Sigmoid colon (tissue), 7 donors: Measurements from ENCODE around the gene OR10P1. TPM values are rescaled to one million over a fixed set of nuclear protein-coding genes. Genes with fewer than 3 reads are reported as not detected.

Experiments used
- DNase-seq: peaks from one replicate; pipeline ENCODE4 v3.0.0-alpha.2; 2019
- H3K27ac ChIP-seq, 4 donors: fragments of 200-600 bp; sonication (generic); one replicate each; pipeline ENCODE4 v1.5.1; 2016 to 2019; ENCODE audit warnings: mild to moderate bottlenecking in 1 of 4
- H3K27me3 ChIP-seq, 3 donors: fragments of 200-600 bp; sonication (generic); one replicate each; pipeline ENCODE4 v1.5.1; 2019; ENCODE audit warnings: mild to moderate bottlenecking in 1 of 3
- H3K36me3 ChIP-seq, 4 donors: fragments of 200-600 bp; sonication (generic); one replicate each; pipeline ENCODE4 v1.5.1; 2016 to 2019
- H3K4me1 ChIP-seq, 4 donors: fragments of 200-600 bp; sonication (generic); one replicate each; pipeline ENCODE4 v1.5.1; 2017 to 2019
- H3K4me3 ChIP-seq, 4 donors: fragments of 200-600 bp; sonication (generic); one replicate each; pipeline ENCODE4 v1.5.1; 2017 to 2019; ENCODE audit warnings: mild to moderate bottlenecking in 2 of 4, moderate library complexity in 1 of 4
- H3K9me3 ChIP-seq, 4 donors: fragments of 200-600 bp in 3 of 4; sonication (generic) in 3 of 4; one replicate each; pipeline versions ENCODE4 v1.5.1 to v1.6.1; 2013 to 2019
- CTCF ChIP-seq, 4 experiments: fragments of 450-650 bp in 3 of 4; fragments of 200-600 bp in 1 of 4; IDR thresholded peaks; one replicate each; pipeline ENCODE4 v1.5.1; 2016 to 2019; ENCODE audit warnings: antibody characterized with exemption in 4 of 4, mild to moderate bottlenecking in 3 of 4, moderate library complexity in 2 of 4
- EP300 ChIP-seq, 4 donors: sonication (generic); formaldehyde crosslinking; IDR thresholded peaks; one replicate each; pipeline ENCODE4 v1.6.1; 2017; ENCODE audit warnings: antibody characterized with exemption in 4 of 4
- POLR2A ChIP-seq, 2 donors: fragments of 450-650 bp; IDR thresholded peaks; one replicate each; pipeline ENCODE4 v1.6.1; 2016; ENCODE audit warnings: antibody characterized with exemption in 2 of 2, mild to moderate bottlenecking in 2 of 2, moderate library complexity in 2 of 2
- POLR2AphosphoS5 ChIP-seq, 4 donors: sonication (generic); formaldehyde crosslinking; IDR thresholded peaks; one replicate each; pipeline ENCODE4 v1.6.1; 2017; ENCODE audit warnings: antibody characterized with exemption in 4 of 4
- WGBS, 2 donors: extraction: QIAGEN DNeasy Blood & Tissue Kit; methylation state at CpG; one replicate each; pipeline ENCODE4 v1.1.7; 2013; 5-methylcytosine and 5-hydroxymethylcytosine counted together
- intact Hi-C: fragments of 100-400 bp; cut with DNase I; formaldehyde crosslinking; loops from one replicate; pipeline ENCODE4 v1.15.1; 2023
- polyA plus RNA-seq, 3 donors: library from polyadenylated mRNA; stranded (reverse); fragments of 200-250 nt; gene quantifications; one replicate each; pipeline ENCODE4 v1.2.3, GENCODE V29; 2013
- total RNA-seq, 4 donors: library from RNA; depleted of rRNA; stranded (reverse); fragments of >200 nt; gene quantifications; one replicate each; pipeline ENCODE4 v1.1.0, GENCODE V29; 2016
- donor health status: healthy with polysubstance abuse.
- donor health status: Bipolar disorder and iron deficiency.
- donor health status: healthy.

The OR10P1 gene
- total and polyA plus RNA-seq, 7 donors: not detected

- no peaks in the 10 kb centered on the region for H3K27me3 ChIP-seq
- WGBS, 2 donors: 54 to 68% methylated on average over 5 of the region's 5 CpGs
- intact Hi-C loops: loop anchor here (10.0 kb wide), 1 partner anchor 1056 kb away; no protein-coding TSS in a partner anchor
- H3K9me3 ChIP-seq: no peaks in the 10 kb centered on the region
- TF ChIP-seq EP300 (IDR thresholded peaks at IDR 0.05) (no peak), CTCF (IDR thresholded peaks at IDR 0.05) (no peak)
- no peaks in the 10 kb centered on the region for H3K36me3 ChIP-seq
- no peak overlapping the region for H3K27ac ChIP-seq
- DNase-seq: no peak
- H3K4me3 ChIP-seq: no peak overlapping the region
- peaks cover 0 to 6% (median 2%) of the 10 kb centered on the region in 4 donors for H3K4me1 ChIP-seq
Measured at GRCh38 chr12:55651299-55651683, 14.6 kb downstream of the OR10P1 start.

- H3K4me3 ChIP-seq: no peak overlapping the region
- intact Hi-C loops: loop anchor here (10.0 kb wide), 1 partner anchor 1058 kb away; no protein-coding TSS in a partner anchor
- no peak overlapping the region for H3K27ac ChIP-seq
- no peaks in the 10 kb centered on the region for H3K36me3 ChIP-seq
- TF ChIP-seq POLR2A (IDR thresholded peaks at IDR 0.05) (no peak), POLR2AphosphoS5 (IDR thresholded peaks at IDR 0.05) (no peak), EP300 (IDR thresholded peaks at IDR 0.05) (no peak), CTCF (IDR thresholded peaks at IDR 0.05) (no peak)
- H3K9me3 ChIP-seq: no peaks in the 10 kb centered on the region
- H3K4me1 ChIP-seq: peaks cover 0 to 5% (median 0%) of the 10 kb centered on the region in 4 donors
- 75 to 82% methylated on average over 3 of the region's 3 CpGs for WGBS, 2 donors
- no peak for DNase-seq
- H3K27me3 ChIP-seq: no peaks in the 10 kb centered on the region
Measured at GRCh38 chr12:55652352-55652751, 15.7 kb downstream of the OR10P1 start.

- no peak for TF ChIP-seq POLR2AphosphoS5 (IDR thresholded peaks at IDR 0.05)
- no peak for TF ChIP-seq POLR2A (IDR thresholded peaks at IDR 0.05)
- DNase-seq: no peak
- H3K4me3 ChIP-seq: no peak overlapping the region
- H3K4me1 ChIP-seq: peaks cover 0 to 6% (median under 1%) of the 10 kb centered on the region in 4 donors
- WGBS, 2 donors: 35 to 59% methylated on average over 3 of the region's 3 CpGs
- no peak overlapping the region for H3K27ac ChIP-seq
- H3K27me3 ChIP-seq: no peaks in the 10 kb centered on the region
- intact Hi-C loops: loop anchor here (10.0 kb wide), 1 partner anchor 1058 kb away; no protein-coding TSS in a partner anchor
- no peaks in the 10 kb centered on the region for H3K9me3 ChIP-seq
- no peaks in the 10 kb centered on the region for H3K36me3 ChIP-seq
Measured at GRCh38 chr12:55653031-55653430, 16.3 kb downstream of the OR10P1 start.

GRCh38 chr12:55654511-55655214 is 18.0 kb downstream of the OR10P1 start:
- Histone ChIP-seq H3K4me1 (peaks cover 0 to 20% (median 13%) of the 10 kb centered on the region in 4 donors), H3K27ac (no peak overlapping the region), H3K4me3 (no peak overlapping the region), H3K36me3 (no peaks in the 10 kb centered on the region), H3K9me3 (no peaks in the 10 kb centered on the region), H3K27me3 (no peaks in the 10 kb centered on the region)
- DNase-seq: no peak
- 86 to 91% methylated on average over 17 of the region's 17 CpGs for WGBS, 2 donors
- intact Hi-C loops: loop anchor here (10.0 kb wide), 1 partner anchor 1060 kb away; no protein-coding TSS in a partner anchor
- no peak for TF ChIP-seq CTCF (IDR thresholded peaks at IDR 0.05)
- TF ChIP-seq POLR2AphosphoS5 (IDR thresholded peaks at IDR 0.05): no peak

GRCh38 chr12:55657212-55657611 is 20.5 kb downstream of the OR10P1 start:
- no peak for DNase-seq
- H3K27ac ChIP-seq: peak overlapping the region in 2 of 4 donors; percentile 88 to 90
- 62 to 76% methylated on average over 4 of the region's 4 CpGs for WGBS, 2 donors
- intact Hi-C loops: loop anchor here (10.0 kb wide), 1 partner anchor 1062 kb away; no protein-coding TSS in a partner anchor
- peaks cover 0 to 27% (median 16%) of the 10 kb centered on the region in 4 donors for H3K4me1 ChIP-seq
- H3K9me3 ChIP-seq: no peaks in the 10 kb centered on the region
- H3K36me3 ChIP-seq: no peaks in the 10 kb centered on the region
- H3K27me3 ChIP-seq: no peaks in the 10 kb centered on the region
- no peak overlapping the region for H3K4me3 ChIP-seq
- no peak for TF ChIP-seq EP300 (IDR thresholded peaks at IDR 0.05)
- no peak for TF ChIP-seq POLR2AphosphoS5 (IDR thresholded peaks at IDR 0.05)
- no peak for TF ChIP-seq POLR2A (IDR thresholded peaks at IDR 0.05)
- TF ChIP-seq CTCF (IDR thresholded peaks at IDR 0.05): no peak
